VCaP (cell line): ENCODE measurements around the gene GLS.

Experiments
- H3K27ac ChIP-seq: fragments of 450-650 bp; 2 replicates; pipeline ENCODE4 v1.5.1; 2017
- CTCF ChIP-seq: fragments of 450-650 bp; conservative IDR thresholded peaks from 2 replicates; pipeline ENCODE4 v1.5.1; 2017; ENCODE audit warnings: mild to moderate bottlenecking, moderate library complexity

The GLS gene

GRCh38 chr2:191013682-191013931, 133.0 kb downstream of the GLS start:
- peak overlapping the region; percentile 77 for H3K27ac ChIP-seq
- TF ChIP-seq CTCF: peak; percentile 21; the same call in 1 of the 2 replicates

- H3K27ac ChIP-seq: peak within 1 kb of the TSS; percentile 77
Measured at GRCh38 chr2:191013932-191014652, 133.5 kb downstream of the GLS start, which contains the start of gene STAT1. Gene STAT1, minus strand, starts transcription at chr2:191014171. Its CDS starts 4,168 bp downstream, at chr2:191010003.

GRCh38 chr2:191014653-191015020, 134.0 kb downstream of the GLS start:
- no peak for TF ChIP-seq CTCF
- peak overlapping the region; percentile 77 for H3K27ac ChIP-seq

More at GRCh38 chr2:191013932-191014652, 133.5 kb downstream of the GLS start, which contains the start of gene STAT1:
- no peak for TF ChIP-seq CTCF
